Fibroblast of lung (primary cell): ENCODE measurements around the gene RPS14. TPM values are rescaled to one million over a fixed set of nuclear protein-coding genes. Genes with fewer than 3 reads are reported as not detected.

Source experiments
- DNase-seq, 2 donors: peaks; one replicate each; pipeline versions ENCODE4 v3.0.0 to v3.0.0-alpha.2; 2010; ENCODE audit warnings: low read depth in 2 of 2
- H2AFZ ChIP-seq: 2 replicates; pipeline ENCODE4 v1.5.1; 2012; ENCODE audit warnings: low read length, control low read depth, inconsistent platforms
- H3K27ac ChIP-seq: 2 replicates; pipeline ENCODE4 v1.5.1; 2011; ENCODE audit warnings: low read length, control low read depth; ENCODE audit not compliant: insufficient read depth
- H3K27me3 ChIP-seq: 2 replicates; pipeline ENCODE4 v1.5.1; 2011; ENCODE audit warnings: mild to moderate bottlenecking, low read length; ENCODE audit not compliant: control insufficient read depth, insufficient read depth
- H3K36me3 ChIP-seq: 2 replicates; pipeline ENCODE4 v1.5.1; 2011; ENCODE audit warnings: low read length; ENCODE audit not compliant: control insufficient read depth, insufficient read depth
- H3K4me1 ChIP-seq: 2 replicates; pipeline ENCODE4 v1.5.1; 2011; ENCODE audit warnings: low read length; ENCODE audit not compliant: control insufficient read depth, insufficient read depth; ENCODE audit errors: extremely low read depth
- H3K4me2 ChIP-seq: 2 replicates; pipeline ENCODE4 v1.5.1; 2011; ENCODE audit warnings: low read length, control low read depth; ENCODE audit not compliant: insufficient read depth; ENCODE audit errors: extremely low read depth
- H3K4me3 ChIP-seq, 4 experiments: fragments of 200-600 bp in 1 of 4; sonication (generic) in 1 of 4; replicated peaks in 1 of 4; 2 replicates each; pipeline ENCODE4 v1.5.1; 2011 to 2016; ENCODE audit warnings: low read length in 4 of 4, low read depth in 3 of 4, mild to moderate bottlenecking in 3 of 4, control low read depth in 2 of 4, inconsistent platforms in 1 of 4, mixed read lengths in 1 of 4; ENCODE audit not compliant: insufficient read depth in 1 of 4; ENCODE audit errors: control extremely low read depth in 1 of 4
- H3K79me2 ChIP-seq: 2 replicates; pipeline ENCODE4 v1.5.1; 2012; ENCODE audit warnings: mild to moderate bottlenecking, low read length, inconsistent platforms; ENCODE audit not compliant: control insufficient read depth, insufficient read depth
- H3K9ac ChIP-seq: 2 replicates; pipeline ENCODE4 v1.5.1; 2011; ENCODE audit warnings: mild to moderate bottlenecking, low read length, control low read depth; ENCODE audit not compliant: insufficient read depth
- H3K9me3 ChIP-seq: 2 replicates; pipeline ENCODE4 v1.5.1; 2012; ENCODE audit warnings: low read depth, low read length; ENCODE audit not compliant: control insufficient read depth, insufficient read depth
- H4K20me1 ChIP-seq: 2 replicates; pipeline ENCODE4 v1.5.1; 2011; ENCODE audit warnings: low read length; ENCODE audit not compliant: control insufficient read depth, insufficient read depth; ENCODE audit errors: extremely low read depth
- EZH2 ChIP-seq: IDR thresholded peaks from 2 replicates; pipeline ENCODE4 v1.5.1; 2012; ENCODE audit warnings: low read length, control low read depth, mild to moderate bottlenecking; ENCODE audit errors: missing control alignments
- polyA plus RNA-seq, 2 donors: library from polyadenylated mRNA; depleted of rRNA in 1 of 2; stranded (reverse) in 1 of 2; unstranded in 1 of 2; fragments of >200 nt; gene quantifications; 2 replicates each; pipeline ENCODE4 v1.2.1, GENCODE V29; 2011 to 2012; ENCODE audit warnings: missing spikeins in 1 of 2
- total RNA-seq: library from RNA; depleted of rRNA; stranded (reverse); fragments of >200 nt; gene quantifications from 2 replicates; pipeline ENCODE4 v1.2.1, GENCODE V29; 2014
- TF ChIP-seq, protein P1 (sequence below), 2 donors: IDR thresholded peaks in 1 of 2; conservative IDR thresholded peaks in 1 of 2; 1 replicate in 1 of 2; 2 replicates in 1 of 2; pipeline ENCODE4 v1.5.1; 2011 to 2012; ENCODE audit warnings: low read length in 2 of 2, control low read depth in 1 of 2, inconsistent platforms in 1 of 2, low read depth in 1 of 2, mild to moderate bottlenecking in 1 of 2

The RPS14 gene
- total and polyA plus RNA-seq, 2 donors (not counting 1 experiment from before 2014, with no cell fraction given), result 1,962 to 5,623 TPM

DNA sequence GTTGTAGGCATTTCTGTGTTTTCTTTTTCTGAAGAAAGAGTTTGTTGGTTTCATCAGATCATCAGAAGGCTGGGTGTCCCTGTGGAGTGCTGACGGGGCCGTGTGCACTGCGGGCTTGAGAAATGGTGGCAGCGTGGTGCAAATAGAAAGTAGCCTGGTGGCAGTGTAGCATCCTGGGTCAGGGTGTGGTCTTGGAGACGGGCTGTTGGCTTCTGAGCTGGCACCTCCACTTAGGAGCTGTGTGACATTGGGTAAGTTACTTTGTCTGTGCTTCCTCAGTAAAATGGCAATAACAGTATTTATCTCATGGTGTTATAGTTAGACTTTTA is 48.4 kb upstream of the RPS14 start:
- TF ChIP-seq EZH2, result no peak
- Histone ChIP-seq H3K36me3 (peaks cover 11% of the 10 kb centered on the region), H4K20me1 (no peaks in the 10 kb centered on the region), H3K9me3 (no peaks in the 10 kb centered on the region), H3K4me1 (peaks cover 55% of the 10 kb centered on the region), H3K27ac (peak overlapping the region; percentile 92), H3K4me3 (peak overlapping the region in 3 of 4 experiments; percentile 36 to 48 (median 40)), H3K27me3 (no peaks in the 10 kb centered on the region), H2AFZ (no peak overlapping the region), H3K79me2 (peaks cover 90% of the 10 kb centered on the region), H3K9ac (peak overlapping the region; percentile 39), H3K4me2 (peak overlapping the region; percentile 89)
- DNase-seq, result no peak

DNA sequence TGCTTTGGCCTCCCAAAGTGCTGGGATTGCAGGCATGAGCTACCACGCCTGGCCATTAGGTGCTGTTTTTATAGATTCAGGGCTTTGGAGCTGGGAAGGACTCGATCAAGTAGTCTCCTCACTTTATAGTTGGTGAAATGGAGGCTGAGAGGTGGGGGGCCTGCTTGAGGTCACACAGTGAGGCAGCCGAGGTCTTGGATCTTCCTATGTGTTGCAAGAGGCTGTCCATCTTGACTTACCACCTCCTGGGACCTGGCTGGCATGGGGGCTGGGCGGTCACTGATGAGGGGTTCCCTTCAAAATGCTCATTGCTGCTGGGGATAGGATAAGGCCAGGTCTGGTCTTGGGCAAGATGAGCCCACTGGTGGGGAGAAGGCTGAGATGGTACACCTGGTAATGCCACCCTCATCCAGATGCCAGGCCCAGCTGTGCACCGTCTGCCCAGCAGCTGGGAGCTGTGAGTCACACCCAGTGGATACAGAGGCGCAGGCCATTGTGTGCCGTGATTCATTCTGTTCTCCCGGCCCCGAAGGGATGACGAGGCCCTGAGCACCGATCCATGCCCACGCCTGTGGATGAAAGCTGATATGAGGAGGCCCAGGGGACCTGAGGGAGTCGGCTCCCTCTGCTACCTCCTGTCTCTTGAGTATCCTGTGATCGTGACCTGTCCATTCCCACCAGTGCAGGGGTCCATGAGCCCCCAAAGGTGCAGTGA is 47.9 kb upstream of the RPS14 start:
- TF ChIP-seq, protein P1, sequence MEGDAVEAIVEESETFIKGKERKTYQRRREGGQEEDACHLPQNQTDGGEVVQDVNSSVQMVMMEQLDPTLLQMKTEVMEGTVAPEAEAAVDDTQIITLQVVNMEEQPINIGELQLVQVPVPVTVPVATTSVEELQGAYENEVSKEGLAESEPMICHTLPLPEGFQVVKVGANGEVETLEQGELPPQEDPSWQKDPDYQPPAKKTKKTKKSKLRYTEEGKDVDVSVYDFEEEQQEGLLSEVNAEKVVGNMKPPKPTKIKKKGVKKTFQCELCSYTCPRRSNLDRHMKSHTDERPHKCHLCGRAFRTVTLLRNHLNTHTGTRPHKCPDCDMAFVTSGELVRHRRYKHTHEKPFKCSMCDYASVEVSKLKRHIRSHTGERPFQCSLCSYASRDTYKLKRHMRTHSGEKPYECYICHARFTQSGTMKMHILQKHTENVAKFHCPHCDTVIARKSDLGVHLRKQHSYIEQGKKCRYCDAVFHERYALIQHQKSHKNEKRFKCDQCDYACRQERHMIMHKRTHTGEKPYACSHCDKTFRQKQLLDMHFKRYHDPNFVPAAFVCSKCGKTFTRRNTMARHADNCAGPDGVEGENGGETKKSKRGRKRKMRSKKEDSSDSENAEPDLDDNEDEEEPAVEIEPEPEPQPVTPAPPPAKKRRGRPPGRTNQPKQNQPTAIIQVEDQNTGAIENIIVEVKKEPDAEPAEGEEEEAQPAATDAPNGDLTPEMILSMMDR (conservative IDR thresholded peaks at IDR 0.05 in 1 of 2, IDR thresholded peaks at IDR 0.05 in 1 of 2; ENCODE audit: low read depth in 1 of 2, low read length in 2 of 2), result no peak
- no peak for TF ChIP-seq EZH2
- no peaks in the 10 kb centered on the region for H3K27me3 ChIP-seq
- peaks cover 90% of the 10 kb centered on the region for H3K79me2 ChIP-seq
- DNase-seq, result peak; percentile 93 to 95
- no peak overlapping the region for H2AFZ ChIP-seq
- H3K4me3 ChIP-seq, result peak overlapping the region in 3 of 4 experiments; percentile 36 to 48 (median 40)
- H3K36me3 ChIP-seq, result peaks cover 11% of the 10 kb centered on the region
- peak overlapping the region; percentile 89 for H3K4me2 ChIP-seq
- H3K27ac ChIP-seq, result peak overlapping the region; percentile 92
- H3K9me3 ChIP-seq, result no peaks in the 10 kb centered on the region
- peaks cover 58% of the 10 kb centered on the region for H3K4me1 ChIP-seq
- no peaks in the 10 kb centered on the region for H4K20me1 ChIP-seq
- H3K9ac ChIP-seq, result peak overlapping the region; percentile 39

DNA sequence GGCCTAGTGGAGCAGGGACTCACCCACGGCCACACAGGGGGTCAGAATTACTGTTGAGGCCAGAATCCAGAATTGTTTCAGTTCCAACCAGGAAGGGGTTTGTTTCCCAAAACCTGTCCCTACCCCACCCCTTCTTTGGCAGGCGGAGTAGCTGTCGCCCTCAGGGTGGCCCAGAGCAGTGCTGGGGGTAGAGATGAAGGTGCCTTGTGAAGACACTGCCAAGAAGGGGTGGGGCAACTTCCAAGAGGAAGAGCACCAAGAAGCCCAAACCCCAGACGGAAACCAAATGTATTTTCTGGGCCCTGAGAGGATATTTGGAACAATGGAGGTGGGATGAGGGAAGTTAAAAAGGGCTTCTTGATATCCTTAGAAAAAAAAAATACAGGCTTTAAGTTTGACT is 47.0 kb upstream of the RPS14 start:
- H3K4me3 ChIP-seq, result no peak overlapping the region
- H3K27me3 ChIP-seq, result no peaks in the 10 kb centered on the region
- H3K4me1 ChIP-seq, result peaks cover 60% of the 10 kb centered on the region
- H3K36me3 ChIP-seq, result peaks cover 8% of the 10 kb centered on the region
- no peak for DNase-seq
- H3K79me2 ChIP-seq, result peaks cover 90% of the 10 kb centered on the region
- TF ChIP-seq EZH2, result no peak
- TF ChIP-seq, protein P1 (conservative IDR thresholded peaks at IDR 0.05 in 1 of 2, IDR thresholded peaks at IDR 0.05 in 1 of 2; ENCODE audit: low read depth in 1 of 2, low read length in 2 of 2), result no peak
- H4K20me1 ChIP-seq, result no peaks in the 10 kb centered on the region
- H2AFZ ChIP-seq, result no peak overlapping the region
- H3K9me3 ChIP-seq, result no peaks in the 10 kb centered on the region
- H3K4me2 ChIP-seq, result no peak overlapping the region
- peak overlapping the region; percentile 92 for H3K27ac ChIP-seq
- no peak overlapping the region for H3K9ac ChIP-seq
